ENCODE results near the gene ZNF534. TPM values are rescaled to one million over a fixed set of nuclear protein-coding genes. Genes with fewer than 3 reads are reported as not detected.
"Not testable (repeated sequence)": the region's sequence is repeated elsewhere in the genome, so short reads cannot be mapped to it uniquely, and the experiment has no call there.

Gene ZNF534
- total RNA-seq, 4 donors from 2014 or later, result 0.12 to 0.18 TPM; not detected in 2

DNA sequence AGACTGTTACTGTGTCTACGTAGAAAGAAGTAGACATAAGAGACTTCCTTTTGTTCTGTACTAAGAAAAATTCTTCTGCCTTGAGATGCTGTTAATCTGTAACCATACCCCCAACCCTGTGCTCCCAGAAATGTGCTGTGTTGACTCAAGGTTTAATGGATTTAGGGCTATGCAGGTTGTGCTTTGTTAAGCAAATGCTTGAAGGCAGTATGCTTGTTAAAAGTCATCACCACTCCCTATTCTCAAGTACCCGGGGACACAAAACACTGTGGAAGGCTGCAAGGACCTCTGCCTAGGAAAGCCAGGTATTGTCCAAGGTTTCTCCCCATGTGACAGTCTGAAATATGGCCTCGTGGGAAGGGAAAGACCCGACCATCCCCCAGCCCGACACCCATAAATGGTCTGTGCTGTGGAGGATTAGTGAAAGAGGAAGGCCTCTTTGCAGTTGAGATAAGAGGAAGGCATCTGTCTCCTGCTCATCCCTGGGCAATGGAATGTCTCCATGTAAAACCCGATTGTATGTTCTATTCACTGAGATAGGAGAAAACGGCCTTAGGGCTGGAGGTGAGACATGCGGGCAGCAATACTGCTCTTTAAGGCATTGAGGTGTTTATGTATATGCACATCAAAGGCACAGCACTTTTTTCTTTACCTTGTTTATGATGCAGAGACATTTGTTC, 56.8 kb downstream of the ZNF534 start:
- ATAC-seq; H3K4me1 ChIP-seq; H3K36me3 ChIP-seq; H3K27me3 ChIP-seq; DNase-seq; H3K27ac ChIP-seq; intact Hi-C loops (cut with DNase I; ENCODE audit: low total_unique reads); in situ Hi-C loops (cut with MboI; ENCODE audit: low sequenced_read_pairs in 4 of 4); H3K4me3 ChIP-seq: not testable (repeated sequence)
- peaks cover 3 to 19% (median 5%) of the 10 kb centered on the region in 3 donors for H3K9me3 ChIP-seq

DNA sequence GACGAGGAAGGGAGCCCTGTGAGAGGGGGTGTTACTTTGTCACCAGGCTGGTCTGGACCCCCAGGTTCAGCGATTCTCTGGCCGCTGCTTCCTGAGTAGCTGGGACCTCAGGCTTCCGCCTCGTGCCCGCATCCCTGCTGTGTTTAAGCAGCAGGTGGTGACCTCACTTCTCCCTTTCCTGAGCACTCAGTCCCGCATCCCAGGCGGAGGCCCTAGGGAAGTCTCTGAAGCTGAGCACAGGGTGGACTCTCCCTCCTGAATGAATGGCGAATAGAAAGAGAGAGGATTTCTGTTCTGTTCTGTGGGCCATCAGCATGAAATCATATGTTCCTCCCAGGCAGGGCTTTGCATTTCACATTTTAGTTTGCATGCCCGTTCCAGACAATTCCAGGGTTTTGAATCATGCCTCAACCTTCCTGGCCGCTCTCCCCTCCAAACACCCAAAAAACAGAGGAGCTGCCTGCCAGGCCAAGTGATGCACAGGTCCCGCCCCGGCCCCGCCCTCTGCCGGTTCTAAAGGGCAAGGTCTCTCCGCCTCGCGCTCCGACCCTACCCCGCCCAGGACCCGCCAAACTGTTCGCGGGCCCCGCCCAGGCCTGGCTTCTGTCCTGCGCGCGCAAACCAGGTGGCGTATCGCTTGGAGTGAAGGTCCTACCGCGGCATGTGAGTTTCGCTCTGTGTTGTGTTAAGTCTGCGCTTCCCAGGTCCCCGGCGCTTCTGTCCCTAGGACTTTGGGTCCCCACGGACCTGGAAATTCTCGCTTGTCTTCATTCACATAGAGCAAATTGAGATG, 63.4 kb downstream of the ZNF534 start:
- no peak for TF ChIP-seq POLR2A (IDR thresholded peaks at IDR 0.05)
- TF ChIP-seq, protein P1, sequence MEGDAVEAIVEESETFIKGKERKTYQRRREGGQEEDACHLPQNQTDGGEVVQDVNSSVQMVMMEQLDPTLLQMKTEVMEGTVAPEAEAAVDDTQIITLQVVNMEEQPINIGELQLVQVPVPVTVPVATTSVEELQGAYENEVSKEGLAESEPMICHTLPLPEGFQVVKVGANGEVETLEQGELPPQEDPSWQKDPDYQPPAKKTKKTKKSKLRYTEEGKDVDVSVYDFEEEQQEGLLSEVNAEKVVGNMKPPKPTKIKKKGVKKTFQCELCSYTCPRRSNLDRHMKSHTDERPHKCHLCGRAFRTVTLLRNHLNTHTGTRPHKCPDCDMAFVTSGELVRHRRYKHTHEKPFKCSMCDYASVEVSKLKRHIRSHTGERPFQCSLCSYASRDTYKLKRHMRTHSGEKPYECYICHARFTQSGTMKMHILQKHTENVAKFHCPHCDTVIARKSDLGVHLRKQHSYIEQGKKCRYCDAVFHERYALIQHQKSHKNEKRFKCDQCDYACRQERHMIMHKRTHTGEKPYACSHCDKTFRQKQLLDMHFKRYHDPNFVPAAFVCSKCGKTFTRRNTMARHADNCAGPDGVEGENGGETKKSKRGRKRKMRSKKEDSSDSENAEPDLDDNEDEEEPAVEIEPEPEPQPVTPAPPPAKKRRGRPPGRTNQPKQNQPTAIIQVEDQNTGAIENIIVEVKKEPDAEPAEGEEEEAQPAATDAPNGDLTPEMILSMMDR (IDR thresholded peaks at IDR 0.05 in 4 of 5, conservative IDR thresholded peaks at IDR 0.05 in 1 of 5), result no peak
- H3K27me3 ChIP-seq, result peaks cover 0 to 4% (median 0%) of the 10 kb centered on the region in 3 donors
- in situ Hi-C loops (cut with MboI; ENCODE audit: low sequenced_read_pairs in 4 of 4) (no loop called here), intact Hi-C loops (cut with DNase I; ENCODE audit: low total_unique reads) (no loop called here)
- peaks cover 0 to 7% (median 0%) of the 10 kb centered on the region in 3 donors for H3K9me3 ChIP-seq
- DNase-seq, result no peak
- H3K4me3 ChIP-seq, result no peak overlapping the region
- H3K36me3 ChIP-seq, result peaks cover 0 to 4% of the 10 kb centered on the region in 2 donors
- no peak for ATAC-seq
- H3K27ac ChIP-seq, result no peak overlapping the region
- H3K4me1 ChIP-seq, result no peaks in the 10 kb centered on the region

DNA sequence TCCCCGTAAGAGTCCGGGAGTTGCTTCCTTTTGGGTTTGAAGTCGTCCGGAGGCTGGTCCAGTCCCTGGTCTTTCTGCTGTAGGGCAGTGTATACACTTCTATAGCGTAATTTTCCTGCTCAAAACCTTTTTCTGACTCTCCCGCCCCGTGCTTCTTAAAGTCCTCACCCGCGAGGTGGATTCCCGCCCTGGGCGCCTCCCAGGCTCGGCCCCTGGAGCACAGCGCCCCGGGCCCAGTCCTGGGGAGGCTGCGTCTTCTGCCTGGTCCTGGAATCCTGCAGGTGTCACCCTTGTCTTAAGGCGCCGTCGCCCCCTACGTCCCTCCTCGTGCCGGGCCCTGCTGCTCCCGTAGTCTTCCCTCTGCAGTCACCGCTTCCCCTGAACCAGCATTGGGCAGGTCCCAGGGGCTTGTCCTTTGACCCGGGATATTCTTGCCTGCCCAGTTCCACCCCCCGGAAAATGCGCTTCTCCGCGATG, 64.1 kb downstream of the ZNF534 start:
- Histone ChIP-seq H3K9me3 (peaks cover 0 to 7% (median 0%) of the 10 kb centered on the region in 3 donors), H3K4me3 (no peak overlapping the region), H3K27me3 (peaks cover 0 to 4% (median 0%) of the 10 kb centered on the region in 3 donors), H3K4me1 (no peaks in the 10 kb centered on the region), H3K36me3 (peaks cover 0 to 4% of the 10 kb centered on the region in 2 donors), H3K27ac (no peak overlapping the region)
- TF ChIP-seq, protein P1 (IDR thresholded peaks at IDR 0.05 in 4 of 5, conservative IDR thresholded peaks at IDR 0.05 in 1 of 5), result no peak
- no peak for TF ChIP-seq POLR2A (IDR thresholded peaks at IDR 0.05)
- in situ Hi-C loops (cut with MboI; ENCODE audit: low sequenced_read_pairs in 4 of 4) (no loop called here), intact Hi-C loops (cut with DNase I; ENCODE audit: low total_unique reads) (no loop called here)
- DNase-seq (no peak), ATAC-seq (no peak)

DNA sequence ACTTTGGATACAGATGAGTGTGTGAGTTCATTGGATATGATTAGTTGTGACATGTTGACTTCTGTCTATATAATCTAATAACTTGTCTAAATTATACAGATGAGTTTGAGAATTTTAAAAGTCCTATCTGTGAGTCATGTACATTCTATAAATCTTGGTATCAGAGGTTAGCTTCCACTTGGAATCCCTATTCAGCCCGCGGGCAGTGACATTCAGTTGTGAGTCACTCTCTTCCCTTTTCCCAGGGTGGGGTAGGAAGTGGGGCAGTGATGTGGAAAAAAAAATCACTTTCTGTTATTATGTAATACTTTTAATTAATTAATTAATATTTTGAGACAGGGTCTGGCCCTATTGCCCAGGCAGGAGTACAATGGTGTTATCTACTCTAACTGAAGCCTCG, 65.6 kb downstream of the ZNF534 start:
- intact Hi-C loops (cut with DNase I; ENCODE audit: low total_unique reads) (no loop called here), in situ Hi-C loops (cut with MboI; ENCODE audit: low sequenced_read_pairs in 4 of 4) (no loop called here)
- H3K27me3 ChIP-seq, result peaks cover 0 to 4% (median 0%) of the 10 kb centered on the region in 3 donors
- H3K27ac ChIP-seq, result no peak overlapping the region
- no peak for ATAC-seq
- H3K9me3 ChIP-seq, result peaks cover 0 to 3% (median 0%) of the 10 kb centered on the region in 3 donors
- H3K36me3 ChIP-seq, result peaks cover 0 to 4% of the 10 kb centered on the region in 2 donors
- no peak overlapping the region for H3K4me3 ChIP-seq
- H3K4me1 ChIP-seq, result no peaks in the 10 kb centered on the region
- no peak for DNase-seq
- TF ChIP-seq, protein P1 (IDR thresholded peaks at IDR 0.05 in 4 of 5, conservative IDR thresholded peaks at IDR 0.05 in 1 of 5), result no peak
- TF ChIP-seq POLR2A (IDR thresholded peaks at IDR 0.05), result no peak

DNA sequence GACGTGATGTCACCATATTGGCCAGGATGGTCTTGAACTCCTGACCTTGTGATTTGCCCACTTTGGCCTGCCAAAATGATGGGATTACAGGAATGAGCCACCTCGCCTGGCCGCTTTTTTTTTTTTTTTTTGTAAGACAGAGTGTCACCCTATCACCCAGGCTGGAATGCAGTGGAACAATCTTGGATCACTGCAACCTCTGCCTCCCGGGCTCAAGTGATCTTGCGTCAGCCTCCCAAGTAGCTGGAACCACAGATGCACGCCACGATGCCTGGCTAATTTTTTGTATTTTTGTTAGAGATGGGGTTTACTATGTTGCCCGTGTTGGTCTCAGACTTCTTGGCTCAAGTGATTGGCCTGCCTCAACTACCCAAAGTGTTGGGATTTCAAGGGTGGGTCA, 69.6 kb downstream of the ZNF534 start:
- intact Hi-C loops (cut with DNase I; ENCODE audit: low total_unique reads), result no loop called here
- no peaks in the 10 kb centered on the region for H3K27me3 ChIP-seq
- no peak overlapping the region for H3K27ac ChIP-seq
- in situ Hi-C loops (cut with MboI; ENCODE audit: low sequenced_read_pairs in 4 of 4), result no loop called here
- ATAC-seq, result no peak
- no peaks in the 10 kb centered on the region for H3K4me1 ChIP-seq
- peaks cover 0 to 4% of the 10 kb centered on the region in 2 donors for H3K36me3 ChIP-seq
- no peak for DNase-seq
- TF ChIP-seq, protein P1 (IDR thresholded peaks at IDR 0.05 in 4 of 5, conservative IDR thresholded peaks at IDR 0.05 in 1 of 5), result no peak
- no peak for TF ChIP-seq POLR2A (IDR thresholded peaks at IDR 0.05)
- no peaks in the 10 kb centered on the region for H3K9me3 ChIP-seq
- H3K4me3 ChIP-seq, result no peak overlapping the region

DNA sequence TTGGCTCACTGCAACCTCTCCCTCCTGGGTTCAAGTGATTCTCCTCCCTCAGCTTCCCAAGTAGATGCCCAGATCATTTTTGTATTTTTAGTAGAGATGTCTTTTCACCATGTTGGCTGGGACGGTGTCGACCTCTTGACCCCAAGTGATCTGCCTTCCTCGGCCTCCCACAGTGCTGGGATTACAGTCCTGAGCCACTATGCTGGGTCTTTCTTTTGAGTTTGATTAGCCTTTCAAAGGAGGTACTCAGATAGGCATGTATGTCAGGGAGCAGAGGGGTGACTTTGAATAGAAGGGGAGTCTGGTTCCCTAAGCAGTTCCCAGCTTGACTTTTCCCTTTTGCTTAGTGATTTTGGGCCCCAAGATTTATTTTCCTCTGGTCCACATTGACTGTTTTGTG, 71.5 kb downstream of the ZNF534 start:
- intact Hi-C loops (cut with DNase I; ENCODE audit: low total_unique reads); H3K27me3 ChIP-seq; ATAC-seq; H3K27ac ChIP-seq; H3K4me3 ChIP-seq; H3K36me3 ChIP-seq; in situ Hi-C loops (cut with MboI; ENCODE audit: low sequenced_read_pairs in 4 of 4); DNase-seq; H3K9me3 ChIP-seq; H3K4me1 ChIP-seq: not testable (repeated sequence)

DNA sequence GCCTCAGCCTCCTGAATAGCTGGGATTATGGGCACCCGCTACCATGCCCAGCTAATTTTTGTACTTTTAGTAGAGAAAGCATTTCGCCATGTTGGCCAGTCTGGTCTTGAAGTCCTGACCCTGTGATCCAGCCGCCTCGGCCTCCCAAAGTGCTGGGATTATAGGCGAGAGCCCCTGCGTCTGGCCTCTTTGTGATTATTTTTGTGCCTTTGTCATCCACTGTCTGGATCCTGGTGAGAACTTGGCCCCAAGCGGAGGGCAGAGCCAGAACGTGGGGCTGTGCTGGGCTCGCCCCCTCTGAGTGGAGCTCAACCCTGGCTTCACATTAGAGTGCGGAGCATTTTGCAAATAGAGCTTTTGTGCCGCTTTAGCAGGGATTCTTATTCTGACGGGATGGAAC, 72.0 kb downstream of the ZNF534 start:
- intact Hi-C loops (cut with DNase I; ENCODE audit: low total_unique reads); H3K4me3 ChIP-seq; DNase-seq: not testable (repeated sequence)

More for the DNA sequence above, 72.0 kb downstream of the ZNF534 start:
- H3K36me3 ChIP-seq; ATAC-seq; H3K27ac ChIP-seq; H3K9me3 ChIP-seq; in situ Hi-C loops (cut with MboI; ENCODE audit: low sequenced_read_pairs in 4 of 4); H3K4me1 ChIP-seq; H3K27me3 ChIP-seq: not testable (repeated sequence)

Measured in gastrocnemius medialis (tissue), 4 donors.